Right lobe of liver (tissue), 6 donors: ENCODE results near the gene TLL1. TPM values are rescaled to one million over a fixed set of nuclear protein-coding genes. Genes with fewer than 3 reads are reported as not detected.

Source experiments
- ATAC-seq, 4 donors: fragments of 200-7000 bp; cut with Tn5 transposase; one replicate each; pipeline ENCODE4 v1.9.1; 2020; ENCODE audit warnings: mild to moderate bottlenecking in 4 of 4, moderate library complexity in 4 of 4
- DNase-seq, 3 donors: peaks; one replicate each; pipeline ENCODE4 v3.0.0-alpha.2; 2020
- H3K27ac ChIP-seq, 3 donors: fragments of 200-600 bp; one replicate each; pipeline ENCODE4 v1.8.0; 2022
- H3K27me3 ChIP-seq, 2 donors: fragments of 200-600 bp; one replicate each; pipeline ENCODE4 v1.8.0; 2022
- H3K36me3 ChIP-seq, 4 donors: fragments of 200-600 bp; sonication (generic) in 1 of 4; one replicate each; pipeline versions ENCODE4 v1.5.1 to v1.8.0; 2017 to 2022; ENCODE audit warnings: control low read depth in 1 of 4
- H3K4me1 ChIP-seq, 4 donors: fragments of 200-600 bp; sonication (generic) in 1 of 4; one replicate each; pipeline versions ENCODE4 v1.5.1 to v1.8.0; 2017 to 2022; ENCODE audit warnings: control low read depth in 1 of 4
- H3K4me3 ChIP-seq, 3 donors: fragments of 200-600 bp; one replicate each; pipeline ENCODE4 v1.8.0; 2022
- H3K9me3 ChIP-seq, 4 donors: fragments of 200-600 bp; sonication (generic) in 1 of 4; one replicate each; pipeline versions ENCODE4 v1.5.1 to v1.8.0; 2017 to 2022; ENCODE audit warnings: control low read depth in 1 of 4
- CTCF ChIP-seq, 4 donors: fragments of 200-600 bp in 3 of 4; fragments of 450-650 bp in 1 of 4; IDR thresholded peaks; one replicate each; pipeline versions ENCODE4 v1.5.1 to v1.8.0; 2016 to 2022; ENCODE audit warnings: antibody characterized with exemption in 4 of 4, mild to moderate bottlenecking in 2 of 4
- POLR2A ChIP-seq: fragments of 450-650 bp; IDR thresholded peaks from one replicate; pipeline ENCODE4 v1.6.1; 2017; ENCODE audit warnings: antibody characterized with exemption, mild to moderate bottlenecking
- WGBS: methylation state at CpG from one replicate; pipeline ENCODE4 v1.1.6; 2018; ENCODE audit warnings: low coverage, low lambda C conversion rate; ENCODE audit not compliant: insufficient coverage; ENCODE audit errors: missing lambda C conversion rate; 5-methylcytosine and 5-hydroxymethylcytosine counted together
- intact Hi-C, 2 donors: fragments of 100-400 bp; cut with DNase I; formaldehyde crosslinking; loops; one replicate each; pipeline versions ENCODE4 v1.11.2 to v1.14.1; 2022
- total RNA-seq, 6 experiments: library from RNA; depleted of rRNA in 2 of 6; stranded (reverse); fragments of >200 nt in 2 of 6; fragmentation: NEBNext Ultra II Directional in 3 of 6; extraction: Animal tissue kit (Norgen Biotek cat#: 25700) in 3 of 6; gene quantifications; one replicate each; pipeline versions ENCODE4 v1.1.0 to v1.2.4, GENCODE V29; 2016 to 2023
- donor health status: DM: no; HTN: yes; CAD: no.
- donor health status: DM: no; HTN: no; CAD: no.
- donor health status: DM: no; HTN: no; CAD: no.
- donor health status: DM: no; HTN: yes; CAD: no.
- donor health status: DM: no; HTN: yes; CAD: no.

TLL1 gene
- total RNA-seq, 6 experiments from 2014 or later, result 0.15 to 0.34 (median 0.26) TPM

GRCh38 chr4:165921546-165921945 is 48.5 kb downstream of the TLL1 start:
- ATAC-seq, result no peak

GRCh38 chr4:165922747-165923146 is 49.7 kb downstream of the TLL1 start:
- Histone ChIP-seq H3K27ac (no peak overlapping the region), H3K4me1 (no peaks in the 10 kb centered on the region), H3K4me3 (no peak overlapping the region), H3K36me3 (no peaks in the 10 kb centered on the region), H3K27me3 (no peaks in the 10 kb centered on the region), H3K9me3 (no peaks in the 10 kb centered on the region)
- TF ChIP-seq POLR2A, result no peak
- no peak for TF ChIP-seq CTCF (IDR thresholded peaks at IDR 0.05)
- no peak for DNase-seq
- intact Hi-C loops, result no loop called here
- no peak for ATAC-seq

More at GRCh38 chr4:165921546-165921945, 48.5 kb downstream of the TLL1 start:
- no peaks in the 10 kb centered on the region for H3K36me3 ChIP-seq
- no peak overlapping the region for H3K27ac ChIP-seq
- no peaks in the 10 kb centered on the region for H3K27me3 ChIP-seq
- no peak for TF ChIP-seq POLR2A
- no peak for TF ChIP-seq CTCF (IDR thresholded peaks at IDR 0.05)
- no peaks in the 10 kb centered on the region for H3K4me1 ChIP-seq
- no peak for DNase-seq
- WGBS, result 32% methylated on average over 3 of the region's 3 CpGs
- intact Hi-C loops, result no loop called here
- H3K9me3 ChIP-seq, result no peaks in the 10 kb centered on the region
- H3K4me3 ChIP-seq, result no peak overlapping the region

GRCh38 chr4:165926307-165926706 is 53.3 kb downstream of the TLL1 start:
- no peak for DNase-seq
- Histone ChIP-seq H3K9me3 (no peaks in the 10 kb centered on the region), H3K4me3 (no peak overlapping the region), H3K27me3 (no peaks in the 10 kb centered on the region), H3K36me3 (no peaks in the 10 kb centered on the region), H3K4me1 (no peaks in the 10 kb centered on the region), H3K27ac (no peak overlapping the region)
- TF ChIP-seq POLR2A (no peak), CTCF (IDR thresholded peaks at IDR 0.05) (no peak)
- ATAC-seq, result no peak
- intact Hi-C loops, result no loop called here
- WGBS, result 50% methylated on average over 6 of the region's 6 CpGs

GRCh38 chr4:165927366-165927765 is 54.3 kb downstream of the TLL1 start:
- ATAC-seq, result no peak
- H3K36me3 ChIP-seq, result no peaks in the 10 kb centered on the region
- no peak for TF ChIP-seq POLR2A
- no peak for TF ChIP-seq CTCF (IDR thresholded peaks at IDR 0.05)
- intact Hi-C loops, result no loop called here
- no peaks in the 10 kb centered on the region for H3K4me1 ChIP-seq
- no peaks in the 10 kb centered on the region for H3K9me3 ChIP-seq
- H3K4me3 ChIP-seq, result no peak overlapping the region
- WGBS, result 61% methylated on average over 3 of the region's 3 CpGs
- no peaks in the 10 kb centered on the region for H3K27me3 ChIP-seq
- DNase-seq, result no peak
- no peak overlapping the region for H3K27ac ChIP-seq

DNA sequence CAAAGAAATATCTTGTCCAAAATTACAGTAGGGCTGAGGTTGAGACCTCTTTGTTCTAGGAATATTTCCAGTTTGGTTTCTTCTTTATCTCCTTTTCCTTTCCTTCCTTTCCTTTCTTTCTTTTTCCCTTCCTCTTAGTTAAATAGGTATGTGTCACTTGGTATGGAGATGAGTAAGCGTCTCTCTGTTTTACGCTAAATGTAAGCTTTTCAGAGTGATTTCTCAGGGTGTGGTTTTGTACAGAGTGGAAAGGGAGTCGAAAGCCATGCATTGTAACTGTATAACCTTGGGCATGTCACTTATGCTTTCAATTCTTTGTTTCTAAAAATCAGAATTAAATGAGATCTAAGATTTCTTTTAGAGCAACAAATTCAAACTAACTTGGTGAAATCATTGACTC is 54.8 kb downstream of the TLL1 start:
- TF ChIP-seq CTCF (IDR thresholded peaks at IDR 0.05) (no peak), POLR2A (no peak)
- intact Hi-C loops, result no loop called here
- Histone ChIP-seq H3K27me3 (no peaks in the 10 kb centered on the region), H3K4me1 (no peaks in the 10 kb centered on the region), H3K27ac (no peak overlapping the region), H3K9me3 (no peaks in the 10 kb centered on the region), H3K36me3 (no peaks in the 10 kb centered on the region), H3K4me3 (no peak overlapping the region)
- WGBS, result 47% methylated on average over 3 of the region's 3 CpGs
- no peak for ATAC-seq
- DNase-seq, result no peak
